Stimulated activated CD4-positive, alpha-beta T cell treated with anti-CD3 and anti-CD28 coated beads, Interleukin-4, amount 100 ng/mL, for 48 hours (primary cell): ENCODE results near the gene CAND2.
A peak's percentile ranks its signal among the peaks of the same experiment; 100 is the strongest.
"Not testable (repeated sequence)": the region's sequence is repeated elsewhere in the genome, so short reads cannot be mapped to it uniquely, and the experiment has no call there.

Experiments used
- DNase-seq, 2 donors: peaks; one replicate each; pipeline ENCODE4 v3.0.0-alpha.2; 2020; ENCODE audit warnings: low read depth in 2 of 2

Gene CAND2

DNA sequence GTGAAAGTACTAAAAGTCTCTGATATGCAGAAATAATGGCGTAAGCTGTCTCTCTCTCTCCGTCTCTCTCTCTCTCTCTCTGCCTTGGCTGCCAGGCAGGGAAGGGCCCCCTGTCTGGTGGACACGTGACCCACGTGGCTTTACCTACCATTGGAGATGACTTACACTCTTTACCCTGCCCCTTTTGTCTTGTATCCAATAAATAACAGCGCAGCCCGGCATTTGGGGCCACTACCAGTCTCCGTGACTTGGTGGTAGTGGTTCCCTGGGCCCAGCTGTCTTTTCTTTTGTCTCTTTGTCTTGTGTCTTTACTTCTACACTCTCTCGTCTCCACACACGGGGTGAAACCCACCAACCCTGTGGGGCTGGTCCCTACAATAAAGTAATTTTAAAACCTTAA is 25.2 kb upstream of the CAND2 start:
- DNase-seq: no peak

DNA sequence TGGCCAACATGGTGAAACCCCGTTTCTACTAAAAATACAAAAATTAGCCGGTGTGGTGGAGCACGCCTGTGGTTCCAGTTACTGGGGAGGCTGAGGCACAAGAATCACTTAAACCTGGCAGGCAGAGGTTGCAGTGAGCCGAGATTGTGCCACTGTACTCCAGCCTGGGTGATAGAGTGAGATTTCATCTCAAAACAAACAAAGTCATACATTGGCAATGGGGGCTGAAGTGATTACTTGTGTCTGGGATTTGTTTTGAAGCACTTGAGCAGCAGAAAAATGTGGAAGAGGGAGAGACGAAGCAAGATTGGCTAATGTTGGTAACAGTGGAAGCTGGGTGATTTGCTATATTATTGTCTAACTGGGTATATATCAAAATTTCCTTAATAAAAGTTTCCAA is 24.0 kb upstream of the CAND2 start:
- DNase-seq: no peak

- no peak for DNase-seq
These were observed 23.3 kb upstream of the CAND2 start for GRCh38 chr3:12773030-12773709.

GRCh38 chr3:12773710-12774086 is 22.8 kb upstream of the CAND2 start:
- no peak for DNase-seq

DNA sequence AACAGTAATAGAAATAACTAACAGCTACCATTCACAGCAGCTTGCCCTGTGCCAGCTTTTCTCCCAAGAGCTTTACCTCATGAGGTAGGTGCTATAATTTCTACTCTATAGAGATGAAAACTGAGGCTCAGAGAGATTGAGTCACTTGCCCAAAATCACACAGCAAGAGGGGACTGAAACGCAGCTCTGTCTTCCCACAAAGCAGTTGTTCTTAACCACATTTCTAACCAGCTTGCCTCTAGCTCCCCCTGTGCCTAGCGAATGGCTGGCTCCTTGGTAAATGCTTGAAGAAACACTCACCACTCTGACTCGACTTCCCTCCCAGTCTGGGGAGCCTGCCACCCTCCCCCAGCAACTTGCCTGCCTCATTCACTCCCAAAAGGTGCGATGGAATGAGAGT is 21.9 kb upstream of the CAND2 start:
- DNase-seq: no peak

DNA sequence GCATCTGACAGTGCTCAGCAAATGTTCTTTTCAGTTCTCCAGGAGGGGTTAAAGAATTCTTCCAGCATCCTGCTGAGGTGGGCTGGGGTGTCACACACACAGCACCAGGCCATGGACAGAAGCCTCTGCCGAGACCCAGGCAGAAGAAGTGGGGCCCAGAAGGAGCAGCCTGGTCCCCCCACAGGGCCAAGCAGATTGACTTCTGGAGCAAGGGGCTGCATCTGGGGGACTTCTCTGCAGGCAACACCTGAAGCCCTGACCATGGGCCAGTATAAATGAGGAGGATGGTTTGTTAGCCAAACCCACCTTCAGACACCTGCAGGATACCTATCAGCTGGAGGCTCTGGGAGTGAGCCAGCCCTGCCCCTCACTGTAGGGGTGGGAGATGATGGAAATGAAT is 21.3 kb upstream of the CAND2 start:
- no peak for DNase-seq

DNA sequence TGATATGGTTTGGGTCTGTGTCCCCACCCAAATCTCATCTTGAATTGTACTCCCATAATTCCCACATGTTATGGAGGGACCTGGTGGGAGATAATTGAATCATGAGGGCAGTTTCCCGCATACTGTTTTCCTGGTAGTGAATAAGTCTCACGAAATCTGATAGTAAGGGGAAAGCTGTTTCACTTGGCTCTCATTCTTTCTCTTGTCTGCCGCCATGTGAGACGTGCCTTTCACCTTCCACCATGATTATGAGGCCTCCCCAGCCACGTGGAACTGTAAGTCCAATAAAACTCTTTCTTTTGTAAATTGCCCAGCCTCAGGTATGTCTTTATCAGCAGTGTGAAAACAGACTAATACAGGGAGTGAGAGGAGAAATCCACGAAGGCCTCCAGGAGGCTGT is 20.5 kb upstream of the CAND2 start:
- DNase-seq: not testable (repeated sequence)

- no peak for DNase-seq
These were observed 19.3 kb upstream of the CAND2 start for GRCh38 chr3:12777171-12777570.

DNA sequence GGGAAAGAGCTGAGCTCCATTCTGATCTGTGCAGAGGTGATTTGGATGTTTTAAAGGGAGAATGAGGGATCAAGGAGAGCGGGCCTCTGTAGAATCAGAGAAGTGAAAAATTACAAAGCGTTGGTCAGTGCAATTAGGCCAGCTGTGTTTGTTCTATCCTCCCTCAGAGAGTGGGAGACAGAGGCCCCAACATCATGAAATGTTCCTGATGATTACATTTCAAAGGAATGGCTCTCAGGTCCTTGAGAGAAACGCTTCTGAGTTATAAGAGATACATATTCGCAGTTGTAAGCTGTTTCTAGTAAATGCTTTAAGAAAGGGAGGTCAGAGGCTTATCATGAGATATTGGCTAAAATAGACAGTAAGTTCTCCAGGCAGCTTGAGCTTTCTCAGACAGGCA is 15.7 kb upstream of the CAND2 start:
- DNase-seq: no peak

DNA sequence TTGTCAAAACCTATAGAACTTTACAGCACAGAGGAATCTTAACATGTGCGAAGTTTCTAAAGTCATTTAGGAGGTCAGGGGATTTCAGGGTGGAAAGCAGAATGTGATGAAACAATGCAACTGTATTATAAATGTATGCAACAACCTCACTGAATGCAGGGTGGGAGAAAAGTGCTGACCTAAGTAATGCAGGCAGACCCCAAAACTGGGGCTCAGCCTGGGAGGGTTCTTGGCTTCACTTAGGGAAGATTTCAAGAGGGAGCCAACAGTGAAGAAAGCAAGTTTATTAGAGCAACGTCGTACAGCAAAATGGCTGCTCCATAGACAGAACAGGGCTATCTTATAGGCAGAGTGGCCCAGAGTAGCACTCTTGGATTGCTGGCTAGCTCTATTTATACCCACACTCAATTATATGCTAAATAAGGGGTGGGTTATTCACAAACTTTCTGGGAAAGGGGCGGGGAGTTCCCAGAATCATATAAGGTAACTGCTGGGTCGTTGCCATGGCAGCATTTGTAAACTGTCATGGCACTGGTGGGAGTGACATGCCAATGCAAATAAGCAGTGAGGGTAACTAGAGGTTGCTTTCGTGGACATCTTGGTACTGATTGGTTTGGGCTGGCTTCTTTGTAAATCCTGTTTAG is 14.2 kb upstream of the CAND2 start:
- no peak for DNase-seq

DNA sequence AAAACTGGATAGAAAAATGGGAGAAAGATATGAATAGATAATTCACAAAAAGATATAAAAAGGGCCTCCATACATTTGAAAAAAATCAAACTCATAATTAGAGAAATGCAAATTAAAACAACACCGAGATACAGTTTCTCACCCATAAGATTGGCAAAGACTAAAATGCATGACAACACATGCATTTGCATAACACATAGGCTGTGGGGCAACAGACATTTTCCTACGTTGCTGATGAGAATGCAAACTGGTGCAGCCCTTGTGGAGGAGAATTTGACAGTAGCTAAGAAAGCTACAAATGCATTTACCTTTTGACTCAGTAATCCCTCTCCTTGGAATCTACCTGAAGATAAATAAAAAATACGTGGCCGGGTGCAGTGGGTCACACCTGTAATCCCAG is 11.4 kb upstream of the CAND2 start:
- DNase-seq: no peak

- peak; percentile 41 to 54 for DNase-seq
These were observed 9.1 kb upstream of the CAND2 start for GRCh38 chr3:12787346-12787745.

- not testable (repeated sequence) for DNase-seq
These were observed 8.4 kb upstream of the CAND2 start for GRCh38 chr3:12787967-12788690.

DNA sequence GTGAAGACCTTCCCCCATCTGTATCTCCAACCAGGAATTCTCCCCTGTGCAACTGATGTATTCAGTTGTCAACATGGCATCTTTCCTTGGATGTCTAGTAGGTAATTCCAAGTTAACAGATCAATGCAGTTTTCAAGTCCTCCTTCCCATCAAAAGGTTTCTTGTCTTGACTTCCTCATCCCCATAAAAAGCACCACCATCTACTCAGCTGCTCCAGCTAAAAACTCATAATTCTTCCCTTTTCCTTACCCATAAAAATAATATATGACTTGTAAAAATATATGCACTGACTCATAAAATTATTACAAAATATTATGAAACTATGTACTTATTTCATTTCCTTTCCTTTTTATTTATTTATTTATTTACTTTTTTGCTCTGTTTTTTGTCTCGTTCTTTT is 5.0 kb upstream of the CAND2 start:
- no peak for DNase-seq

GRCh38 chr3:12793701-12794100 is 2.8 kb upstream of the CAND2 start:
- DNase-seq: no peak

DNA sequence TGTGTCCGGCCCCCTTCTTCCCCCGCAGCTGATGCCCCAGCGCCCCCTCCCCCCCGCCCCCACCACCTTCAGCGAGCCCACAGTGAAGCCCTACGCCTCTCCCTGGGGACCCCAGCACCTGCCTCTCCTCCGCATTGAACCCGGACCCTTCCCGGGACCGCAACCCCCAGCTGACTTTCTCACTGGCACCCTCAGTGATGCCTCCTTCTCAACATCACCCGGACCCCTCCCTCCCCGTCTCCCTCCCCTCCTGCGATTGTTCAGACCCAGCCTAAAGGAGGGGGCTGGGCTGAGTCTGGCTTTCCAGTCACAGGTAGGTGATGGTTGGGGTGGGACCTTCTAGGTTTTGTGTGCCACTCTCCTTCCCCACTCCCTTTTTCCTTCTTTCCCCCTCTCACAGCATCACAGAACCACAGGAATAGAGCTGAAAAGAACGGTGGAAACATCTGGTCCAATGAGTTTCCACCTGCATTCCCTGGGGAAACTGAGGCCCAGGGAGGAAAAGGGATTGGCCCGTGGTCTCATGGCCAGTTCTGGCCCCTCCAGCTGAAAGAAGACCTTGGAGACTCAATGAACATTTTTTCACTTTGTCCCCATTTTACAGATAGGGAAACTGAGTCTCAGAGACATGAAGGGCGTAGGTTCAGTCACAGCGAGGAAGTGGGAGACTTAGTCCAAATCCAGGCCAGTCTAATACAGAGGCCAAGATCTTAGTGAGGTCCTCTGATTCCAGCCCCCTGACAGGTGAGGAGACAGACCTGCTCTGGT is 828 bp downstream of the CAND2 start:
- DNase-seq: no peak

- DNase-seq: no peak
These were observed 1.5 kb downstream of the CAND2 start for GRCh38 chr3:12797892-12798558.

GRCh38 chr3:12798559-12799179 is 2.2 kb downstream of the CAND2 start:
- DNase-seq: no peak

DNA sequence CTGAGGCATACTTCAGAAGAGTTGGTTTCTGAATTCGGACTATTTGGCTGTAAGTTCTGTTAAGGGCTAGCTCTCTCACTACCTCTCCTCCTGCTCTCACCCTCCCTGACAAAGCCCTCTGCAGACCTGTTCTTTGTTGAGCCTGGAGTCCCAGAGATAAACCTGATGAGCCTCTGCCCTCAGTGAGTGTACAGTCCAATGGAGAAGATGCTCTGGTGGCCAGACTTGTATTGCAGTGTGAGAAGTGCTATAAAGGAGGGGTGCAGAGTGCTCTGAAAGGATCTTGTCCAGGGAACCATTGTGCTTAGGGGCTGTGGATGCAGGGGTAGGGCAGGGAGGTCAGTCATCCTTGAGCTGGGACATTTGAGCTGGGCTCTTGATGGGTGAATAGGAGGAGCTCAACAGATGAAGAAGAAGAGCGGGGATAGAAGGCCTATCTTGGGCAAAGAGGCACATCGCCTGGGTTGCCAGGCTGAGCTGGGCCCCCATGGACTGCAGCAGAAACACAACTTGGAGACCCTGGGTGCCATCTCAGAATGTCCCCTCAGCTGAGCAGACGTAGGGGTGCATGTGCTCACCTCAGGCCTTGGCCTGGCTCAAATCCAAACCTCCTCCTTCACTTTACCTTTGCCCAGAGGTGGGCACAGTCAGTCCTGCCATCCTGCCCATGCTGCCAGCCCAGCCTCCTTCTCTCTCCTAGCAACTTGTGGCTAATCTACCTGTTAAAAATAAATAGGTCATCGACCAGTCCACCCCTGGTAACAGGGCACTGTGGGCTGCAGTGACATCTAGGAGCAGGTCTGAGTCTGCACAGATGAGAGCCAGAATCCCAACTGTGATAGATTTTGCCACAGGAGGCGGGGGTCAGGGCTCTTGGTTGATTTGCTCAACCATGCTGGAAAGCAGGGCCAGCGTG is 3.3 kb downstream of the CAND2 start:
- no peak for DNase-seq

DNA sequence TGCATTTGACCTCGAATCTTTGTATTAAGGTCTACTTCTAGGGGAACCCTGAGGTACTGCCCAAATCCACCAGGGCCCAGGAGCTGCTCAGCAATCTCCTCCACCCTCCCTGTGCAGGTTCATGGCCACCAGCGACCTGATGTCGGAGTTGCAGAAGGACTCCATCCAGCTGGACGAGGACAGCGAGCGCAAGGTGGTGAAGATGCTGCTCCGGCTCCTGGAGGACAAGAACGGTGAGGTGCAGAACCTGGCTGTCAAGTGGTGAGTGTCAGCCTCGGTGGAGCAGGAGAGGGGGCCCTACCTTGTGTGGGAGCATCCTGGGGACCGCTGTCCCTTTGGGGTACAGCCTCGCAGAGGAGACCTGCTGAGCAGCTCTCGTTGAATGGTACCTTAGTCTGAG is 6.9 kb downstream of the CAND2 start:
- DNase-seq: no peak
